A673 (cell line): ENCODE data around the gene FTCD. TPM values are rescaled to one million over a fixed set of nuclear protein-coding genes. Genes with fewer than 3 reads are reported as not detected.

Experiments
- BruUV-seq: library from RNA; stranded (reverse); fragments of 400-500 nt; replicated peaks from 2 replicates; lab custom pipeline; 2021; lab: Mats Ljungman, UMichigan
- CTCF ChIA-PET: fragments of 300-600 bp; sonication (Branson Sonifier 250); formaldehyde crosslinking; loops from one replicate; lab custom pipeline; 2022; ENCODE audit warnings: antibody characterized with exemption; lab: Charles Lee
- POLR2A ChIA-PET: fragments of 300-600 bp; sonication (Branson Sonifier 250); formaldehyde crosslinking; loops from one replicate; lab custom pipeline; 2022; ENCODE audit warnings: antibody characterized with exemption; ENCODE audit not compliant: low non-redundant PET; lab: Charles Lee
- DNase-seq: peaks from one replicate; pipeline ENCODE4 v3.0.0-alpha.2; 2015; ENCODE audit warnings: low spot score
- H3K27ac ChIP-seq: fragments of 200-600 bp; sonication (generic); 2 replicates; pipeline ENCODE4 v1.5.1; 2016; ENCODE audit warnings: mixed run types, low read depth, mild to moderate bottlenecking, mixed read lengths, antibody characterized with exemption, low read length; ENCODE audit not compliant: poor library complexity, severe bottlenecking
- H3K27me3 ChIP-seq: fragments of 200-600 bp; sonication (generic); replicated peaks from 2 replicates; pipeline ENCODE4 v1.6.1; 2017; ENCODE audit warnings: mixed run types, low read depth, mild to moderate bottlenecking, mixed read lengths, antibody characterized with exemption, low read length; ENCODE audit not compliant: insufficient read depth, poor library complexity
- H3K36me3 ChIP-seq: fragments of 200-600 bp; sonication (generic); 2 replicates; pipeline ENCODE4 v1.6.1; 2016; ENCODE audit warnings: mixed run types, mild to moderate bottlenecking, mixed read lengths, antibody characterized with exemption, low read length; ENCODE audit not compliant: insufficient read depth, poor library complexity, severe bottlenecking
- H3K4me1 ChIP-seq: fragments of 200-600 bp; sonication (generic); 2 replicates; pipeline ENCODE4 v1.6.1; 2017; ENCODE audit warnings: mixed run types, mild to moderate bottlenecking, mixed read lengths, antibody characterized with exemption, low read length; ENCODE audit not compliant: insufficient read depth, poor library complexity, severe bottlenecking
- H3K4me3 ChIP-seq: fragments of 200-600 bp; sonication (generic); 2 replicates; pipeline ENCODE4 v1.5.1; 2016; ENCODE audit warnings: low read depth, mixed run types, mild to moderate bottlenecking, mixed read lengths, low read length; ENCODE audit not compliant: poor library complexity, severe bottlenecking
- H3K9me3 ChIP-seq: fragments of 200-600 bp; sonication (generic); 2 replicates; pipeline ENCODE4 v1.6.1; 2016; ENCODE audit warnings: mixed run types, low read depth, mild to moderate bottlenecking, mixed read lengths, antibody characterized with exemption, low read length; ENCODE audit not compliant: poor library complexity, severe bottlenecking
- EZH2 ChIP-seq: fragments of 200-600 bp; sonication (generic); IDR thresholded peaks from 2 replicates; pipeline ENCODE4 v1.6.1; 2017; ENCODE audit warnings: borderline replicate concordance, low read depth, mild to moderate bottlenecking, mixed read lengths, antibody characterized with exemption, low read length; ENCODE audit not compliant: poor library complexity, severe bottlenecking
- intact Hi-C: fragments of 100-400 bp; cut with micrococcal nuclease; formaldehyde crosslinking; loops from one replicate; pipeline ENCODE4 v1.10.0; 2022; ENCODE audit not compliant: unreplicated experiment
- total RNA-seq: library from RNA; stranded (reverse); gene quantifications from 2 replicates; pipeline ENCODE4 v1.2.3, GENCODE V29; 2021
- TF ChIP-seq, protein P1 (sequence below): fragments of 300-800, 200-600 bp; sonication (generic); conservative IDR thresholded peaks from 2 replicates; pipeline ENCODE4 v1.5.1; 2017; ENCODE audit warnings: low read depth, mild to moderate bottlenecking, antibody characterized with exemption, low read length, moderate library complexity, mixed read lengths

FTCD gene
- total RNA-seq, 1 experiment from 2014 or later = 5.4 TPM

DNA sequence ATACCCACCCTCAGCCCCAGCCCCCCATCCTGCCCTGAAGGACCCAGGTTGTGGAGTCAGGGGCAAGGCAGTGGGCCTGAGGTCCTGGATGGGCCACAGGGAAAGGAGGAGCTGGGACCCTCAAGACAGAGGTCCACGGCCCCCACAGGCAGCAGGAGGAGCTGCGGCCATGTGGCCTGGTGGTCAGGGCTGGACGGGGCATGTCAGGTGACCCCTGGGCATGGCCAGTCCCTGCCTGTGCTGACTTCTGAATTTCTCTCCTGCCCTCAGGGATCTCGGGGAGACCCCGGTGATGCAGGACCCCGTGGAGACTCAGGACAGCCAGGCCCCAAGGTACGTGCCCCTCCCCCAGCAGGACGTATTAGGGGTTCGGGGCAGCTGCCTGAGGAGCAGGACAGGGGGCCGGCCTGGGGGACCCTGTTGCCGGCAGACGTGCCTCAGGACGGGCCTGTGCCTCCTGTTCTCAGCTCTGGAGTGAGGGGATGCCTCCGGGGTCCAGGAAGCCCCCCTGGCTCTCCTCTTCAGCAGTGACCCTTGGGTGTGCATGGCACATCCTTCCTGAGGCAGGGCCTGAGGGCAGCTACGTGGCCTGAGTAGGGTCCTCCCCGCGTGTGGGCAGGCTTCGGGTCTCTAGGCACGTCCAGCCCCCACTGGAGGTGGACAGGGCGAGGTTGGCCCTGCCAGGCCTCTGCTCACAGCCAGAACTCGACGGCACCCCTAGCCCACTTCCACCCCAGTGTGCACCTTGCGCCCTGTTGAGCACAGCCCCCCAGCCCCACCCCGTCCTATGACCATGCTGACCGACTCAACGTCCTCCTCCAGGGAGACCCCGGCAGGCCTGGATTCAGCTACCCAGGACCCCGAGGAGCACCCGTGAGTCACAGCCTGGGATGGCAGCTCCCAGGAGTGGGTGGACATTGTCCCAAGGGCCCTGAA lies 33.8 kb downstream of the FTCD start:
- no peaks in the 10 kb centered on the region for H3K9me3 ChIP-seq
- ChIA-PET CTCF (no interaction called here), POLR2A (no interaction called here)
- no peaks in the 10 kb centered on the region for H3K36me3 ChIP-seq
- DNase-seq = no peak
- no TSS peak for BruUV-seq
- no peak overlapping the region for H3K4me3 ChIP-seq
- intact Hi-C loops = no loop called here
- TF ChIP-seq, protein P1, sequence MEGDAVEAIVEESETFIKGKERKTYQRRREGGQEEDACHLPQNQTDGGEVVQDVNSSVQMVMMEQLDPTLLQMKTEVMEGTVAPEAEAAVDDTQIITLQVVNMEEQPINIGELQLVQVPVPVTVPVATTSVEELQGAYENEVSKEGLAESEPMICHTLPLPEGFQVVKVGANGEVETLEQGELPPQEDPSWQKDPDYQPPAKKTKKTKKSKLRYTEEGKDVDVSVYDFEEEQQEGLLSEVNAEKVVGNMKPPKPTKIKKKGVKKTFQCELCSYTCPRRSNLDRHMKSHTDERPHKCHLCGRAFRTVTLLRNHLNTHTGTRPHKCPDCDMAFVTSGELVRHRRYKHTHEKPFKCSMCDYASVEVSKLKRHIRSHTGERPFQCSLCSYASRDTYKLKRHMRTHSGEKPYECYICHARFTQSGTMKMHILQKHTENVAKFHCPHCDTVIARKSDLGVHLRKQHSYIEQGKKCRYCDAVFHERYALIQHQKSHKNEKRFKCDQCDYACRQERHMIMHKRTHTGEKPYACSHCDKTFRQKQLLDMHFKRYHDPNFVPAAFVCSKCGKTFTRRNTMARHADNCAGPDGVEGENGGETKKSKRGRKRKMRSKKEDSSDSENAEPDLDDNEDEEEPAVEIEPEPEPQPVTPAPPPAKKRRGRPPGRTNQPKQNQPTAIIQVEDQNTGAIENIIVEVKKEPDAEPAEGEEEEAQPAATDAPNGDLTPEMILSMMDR = no peak
- no peak for TF ChIP-seq EZH2
- no peak overlapping the region for H3K27ac ChIP-seq
- H3K27me3 ChIP-seq = no peaks in the 10 kb centered on the region
- H3K4me1 ChIP-seq = no peaks in the 10 kb centered on the region

DNA sequence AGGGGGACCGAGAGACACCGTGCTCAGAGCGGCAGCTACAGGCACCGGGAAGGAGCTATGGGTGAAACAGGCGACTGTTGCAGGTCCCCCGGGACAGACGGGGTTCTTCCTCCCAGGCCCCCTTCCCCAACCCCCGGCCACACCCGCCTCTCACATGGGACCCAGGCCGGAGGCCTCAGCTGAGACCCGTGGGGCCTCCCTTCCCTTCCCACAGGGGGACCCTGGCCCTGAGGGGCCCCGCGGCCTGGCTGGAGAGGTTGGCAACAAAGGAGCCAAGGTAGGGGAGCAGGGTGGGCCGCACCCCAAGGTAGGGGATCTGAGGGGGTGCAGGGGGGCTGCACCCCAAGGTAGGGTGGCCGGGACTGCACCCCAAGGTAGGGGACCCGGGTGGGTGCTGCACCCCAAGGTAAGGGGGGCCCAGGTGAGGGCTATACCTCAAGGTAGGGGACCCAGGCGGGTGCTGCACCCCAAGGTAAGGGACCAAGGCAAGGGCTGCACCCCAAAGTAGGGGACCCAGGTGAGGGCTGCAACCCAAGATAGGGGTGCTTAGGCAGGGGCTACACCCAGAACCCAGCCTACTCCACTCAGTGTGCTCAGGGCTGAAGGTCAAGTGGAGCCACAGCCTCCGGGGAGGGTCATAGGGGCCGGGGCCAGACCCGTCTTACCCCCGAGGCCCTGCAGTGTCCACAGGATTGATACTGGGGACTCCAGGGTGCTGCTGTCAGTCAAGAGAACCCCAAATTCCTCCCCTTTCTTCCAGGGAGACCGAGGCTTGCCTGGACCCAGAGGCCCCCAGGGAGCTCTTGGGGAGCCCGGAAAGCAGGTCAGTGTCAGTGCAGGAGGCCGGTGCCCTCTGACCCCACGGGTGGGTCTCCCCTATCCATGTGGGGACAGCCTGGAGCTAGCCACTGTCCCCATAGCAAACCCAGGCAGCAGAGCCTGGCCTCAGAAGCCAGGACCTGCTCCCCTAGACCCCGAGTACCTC lies 34.8 kb downstream of the FTCD start:
- DNase-seq = no peak
- H3K9me3 ChIP-seq = no peaks in the 10 kb centered on the region
- CTCF ChIA-PET = no interaction called here
- no peaks in the 10 kb centered on the region for H3K4me1 ChIP-seq
- no peaks in the 10 kb centered on the region for H3K36me3 ChIP-seq
- TF ChIP-seq EZH2 = no peak
- TF ChIP-seq, protein P1 = no peak
- H3K27ac ChIP-seq = no peak overlapping the region
- no peaks in the 10 kb centered on the region for H3K27me3 ChIP-seq
- POLR2A ChIA-PET = no interaction called here
- no peak overlapping the region for H3K4me3 ChIP-seq
- intact Hi-C loops = no loop called here
- BruUV-seq = no TSS peak

DNA sequence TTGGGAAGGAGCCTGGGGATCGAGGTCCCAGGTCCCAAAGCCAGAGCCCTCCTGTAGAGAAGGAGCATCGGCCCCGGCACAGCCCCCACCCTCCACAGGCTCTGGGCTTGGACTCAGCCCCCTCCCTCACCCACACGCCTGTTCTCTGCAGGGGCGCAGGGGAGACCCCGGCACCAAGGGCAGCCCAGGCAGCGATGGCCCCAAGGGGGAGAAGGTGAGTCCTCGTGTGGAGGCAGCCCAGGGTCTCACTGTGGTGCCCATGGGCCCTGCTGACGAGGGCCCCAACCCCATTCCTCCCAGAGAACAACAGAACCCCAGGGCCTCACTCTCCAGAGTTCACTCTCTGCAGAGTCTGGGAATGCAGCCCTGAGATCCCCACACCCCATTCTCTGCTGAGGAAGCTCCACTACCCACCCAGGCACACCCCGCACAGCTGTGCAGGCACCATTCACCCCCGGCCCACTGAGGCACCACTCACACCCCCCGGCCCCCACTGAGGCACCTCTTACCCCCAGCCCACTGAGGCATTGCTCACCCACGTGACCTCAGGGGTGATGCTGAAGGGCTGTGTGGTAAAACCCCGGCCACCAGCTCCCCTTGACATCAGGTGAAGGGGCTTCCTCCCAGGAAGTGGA lies 35.6 kb downstream of the FTCD start:
- H3K27ac ChIP-seq = no peak overlapping the region
- TF ChIP-seq EZH2 = no peak
- TF ChIP-seq, protein P1 = no peak
- H3K4me1 ChIP-seq = no peaks in the 10 kb centered on the region
- no peaks in the 10 kb centered on the region for H3K36me3 ChIP-seq
- no peak for DNase-seq
- H3K27me3 ChIP-seq = no peaks in the 10 kb centered on the region
- H3K9me3 ChIP-seq = no peaks in the 10 kb centered on the region
- BruUV-seq = no TSS peak
- intact Hi-C loops = no loop called here
- ChIA-PET POLR2A (no interaction called here), CTCF (no interaction called here)
- no peak overlapping the region for H3K4me3 ChIP-seq
